ENCODE data around the gene CKMT1B.
"Not testable (repeated sequence)": the region's sequence is repeated elsewhere in the genome, so short reads cannot be mapped to it uniquely, and the experiment has no call there.

Gene CKMT1B

GRCh38 chr15:43593328-43594190, at the start of gene CKMT1B:
TSS of gene CKMT1B (plus strand) at chr15:43594027. CDS start at chr15:43594219, 192 bp downstream.
- DNase-seq, result not testable (repeated sequence)

GRCh38 chr15:43544266-43544665, 49.6 kb upstream of the CKMT1B start:
- no peak for DNase-seq

DNA sequence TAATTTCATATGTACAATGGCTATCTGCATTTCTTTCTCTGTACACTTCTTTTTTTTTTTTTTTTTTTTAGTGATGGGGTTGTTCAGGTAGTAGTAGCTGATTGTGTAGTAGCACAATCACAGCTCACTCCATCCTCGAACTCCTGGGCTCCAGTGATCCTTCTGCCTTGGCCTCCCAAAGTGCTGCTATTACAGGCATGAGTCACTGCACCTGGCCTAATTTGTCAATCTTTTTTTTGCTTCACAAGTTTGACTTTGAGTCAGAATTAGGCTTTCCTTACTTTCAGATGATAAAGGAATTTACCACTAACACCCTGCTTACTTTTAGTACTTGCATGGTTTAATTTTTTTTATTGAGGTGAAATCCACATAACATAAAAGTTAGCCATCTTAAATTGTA, 48.4 kb upstream of the CKMT1B start:
- DNase-seq, result no peak

- DNase-seq, result no peak
These were observed 46.3 kb upstream of the CKMT1B start for GRCh38 chr15:43547539-43547938.

- DNase-seq, result no peak
These were observed 43.1 kb upstream of the CKMT1B start for GRCh38 chr15:43550527-43551363.

GRCh38 chr15:43552256-43552655, 41.6 kb upstream of the CKMT1B start:
- DNase-seq, result no peak

- DNase-seq, result no peak
These were observed 40.8 kb upstream of the CKMT1B start for GRCh38 chr15:43552986-43553385.

DNA sequence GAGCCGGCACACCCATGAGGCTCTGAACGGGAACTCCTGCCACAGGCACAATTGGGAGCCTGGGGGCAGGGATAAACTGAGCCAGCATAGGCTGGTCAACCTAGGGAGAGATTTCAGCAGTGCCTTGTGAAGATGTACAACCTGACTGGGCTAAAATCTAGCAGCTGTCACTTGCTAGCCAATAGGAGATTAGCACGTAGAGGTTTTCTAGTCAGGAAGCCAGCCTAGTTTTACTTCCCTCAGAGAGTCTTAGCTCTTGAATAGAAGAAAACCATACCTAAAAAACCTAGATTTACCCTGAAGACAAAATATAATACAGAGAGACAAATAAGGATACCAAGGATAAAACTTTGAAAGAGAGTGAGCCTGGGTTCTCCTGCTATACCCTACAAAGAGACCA, 31.1 kb upstream of the CKMT1B start:
- DNase-seq, result not testable (repeated sequence)

DNA sequence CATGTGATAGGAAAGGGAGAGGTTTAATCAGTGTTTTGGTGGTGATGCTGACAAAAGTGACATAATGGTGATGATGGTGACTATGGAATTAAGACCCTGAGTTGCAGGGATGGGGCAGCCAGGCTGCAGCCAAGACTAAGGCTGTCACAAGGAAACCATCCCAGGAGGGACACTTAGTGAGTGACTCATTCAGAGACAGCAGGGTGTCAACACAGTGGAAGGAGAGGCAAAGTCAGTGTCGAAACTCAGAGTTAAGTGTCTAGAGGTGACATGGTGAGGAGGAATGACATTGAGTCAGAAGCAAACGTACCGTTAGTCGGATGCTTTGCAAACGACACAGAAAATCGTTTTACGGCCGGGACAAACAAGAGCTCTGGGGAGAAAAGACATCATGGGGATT, 30.0 kb upstream of the CKMT1B start:
- DNase-seq, result not testable (repeated sequence)

GRCh38 chr15:43566615-43567014, 27.2 kb upstream of the CKMT1B start:
- not testable (repeated sequence) for DNase-seq

DNA sequence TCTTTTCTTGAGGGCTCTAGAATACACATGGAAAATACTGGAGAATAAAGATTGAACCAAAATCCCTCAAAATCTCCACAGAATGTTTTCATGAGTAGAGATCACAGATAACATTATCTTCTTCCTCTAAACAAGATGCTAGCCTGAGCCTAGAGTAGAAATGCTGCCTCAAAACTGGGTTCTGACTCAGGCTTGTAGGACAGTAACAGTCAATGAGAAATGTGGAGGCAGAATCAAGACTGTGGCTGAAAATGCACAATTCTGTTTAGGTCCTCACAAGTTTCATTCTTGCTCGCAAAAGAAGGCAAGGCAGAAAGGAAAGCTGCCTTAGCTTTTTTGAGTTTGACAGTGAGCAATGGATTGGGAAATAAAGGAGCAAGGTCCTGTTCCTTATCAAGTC, 19.2 kb upstream of the CKMT1B start:
- not testable (repeated sequence) for DNase-seq

- not testable (repeated sequence) for DNase-seq
These were observed 3.9 kb upstream of the CKMT1B start, which contains the start of gene PPIP5K1 for GRCh38 chr15:43589778-43590466. TSS of gene PPIP5K1 (minus strand) at chr15:43590208. CDS start at chr15:43584504, 5,704 bp downstream.

DNA sequence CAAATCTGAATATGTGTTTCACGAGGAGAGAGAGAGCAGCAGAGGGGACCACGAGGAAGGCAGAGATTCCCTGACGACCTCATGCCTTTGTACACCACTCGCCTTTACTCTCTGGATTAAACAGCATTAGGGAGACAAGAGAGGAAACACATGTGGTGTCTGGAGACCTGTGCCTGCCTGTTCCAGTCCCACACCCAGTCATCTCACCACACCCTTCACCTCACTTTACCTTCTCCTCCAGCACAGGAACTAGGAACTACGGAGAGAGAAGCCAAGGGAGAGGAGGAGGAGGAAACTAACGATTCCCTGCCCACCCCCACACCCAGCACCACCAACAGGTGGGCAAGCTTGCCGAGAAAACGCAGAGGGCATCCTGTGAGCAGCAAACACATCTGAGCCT, 986 bp upstream of the CKMT1B start:
- DNase-seq, result not testable (repeated sequence)

- DNase-seq, result not testable (repeated sequence)
These were observed 5.3 kb downstream of the CKMT1B start for GRCh38 chr15:43599131-43599530.

DNA sequence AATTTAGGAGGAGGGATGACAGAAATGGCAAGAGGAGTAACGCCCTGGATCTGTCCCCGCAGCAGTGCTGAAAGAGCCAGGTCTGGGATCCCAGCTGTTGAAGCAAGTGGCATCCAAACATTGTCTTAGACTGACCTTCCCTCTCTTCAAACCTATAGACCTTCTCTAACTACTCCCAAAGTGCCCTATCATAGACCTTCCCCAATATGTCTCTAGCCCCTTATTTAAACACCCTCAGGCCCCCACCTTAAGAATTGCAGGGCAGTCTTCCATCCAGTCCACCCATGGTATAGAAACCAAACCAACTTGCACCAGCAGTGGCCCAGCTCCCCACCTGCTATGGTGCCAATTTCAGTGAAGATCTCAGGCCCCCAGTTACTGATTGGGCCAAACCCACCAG, 6.4 kb downstream of the CKMT1B start:
- not testable (repeated sequence) for DNase-seq

DNA sequence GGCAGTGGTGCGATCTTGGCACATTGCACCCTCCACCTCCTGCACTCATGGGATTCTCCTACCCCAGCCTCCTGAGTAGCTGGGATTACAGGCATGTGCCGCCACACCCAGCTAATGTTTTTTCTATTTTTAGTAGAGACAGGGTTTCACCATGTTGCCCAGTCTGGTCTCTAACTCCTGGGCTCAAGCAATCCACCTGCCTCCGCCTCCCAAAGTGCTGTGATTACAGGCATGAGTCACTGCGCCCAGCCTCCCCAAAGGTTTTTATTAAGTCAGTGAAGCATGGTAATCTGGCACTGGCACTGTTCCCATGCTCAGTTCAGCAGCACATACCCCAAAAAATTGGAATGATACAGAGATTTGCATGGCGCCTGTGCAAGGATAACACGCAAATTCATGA, 8.4 kb downstream of the CKMT1B start:
- DNase-seq, result not testable (repeated sequence)

DNA sequence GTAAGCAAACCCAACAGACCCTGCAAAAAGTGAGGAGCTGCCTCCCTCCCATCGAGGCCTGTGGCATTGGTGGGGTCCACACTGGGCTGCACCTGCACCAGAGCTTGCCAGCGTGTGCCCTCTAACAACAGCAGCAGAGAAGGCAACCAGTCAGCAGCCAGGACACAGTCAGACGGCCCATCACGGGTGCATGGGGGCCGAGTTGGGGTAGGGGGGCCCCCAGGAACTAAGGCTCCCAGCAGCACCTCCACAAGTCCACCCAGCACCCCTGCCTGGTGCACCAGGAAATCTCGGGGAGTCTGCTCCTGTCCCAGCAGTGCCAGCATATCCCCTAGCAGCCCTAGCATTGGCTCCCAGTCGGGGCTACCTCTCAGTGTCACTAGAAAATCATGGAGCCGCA, 23.9 kb downstream of the CKMT1B start:
- DNase-seq, result not testable (repeated sequence)

GRCh38 chr15:43618700-43619099, 24.9 kb downstream of the CKMT1B start, which contains the start of gene STRC:
TSS of gene STRC (minus strand) at chr15:43618800. CDS start at chr15:43618722, 78 bp downstream.
- DNase-seq, result not testable (repeated sequence)

DNA sequence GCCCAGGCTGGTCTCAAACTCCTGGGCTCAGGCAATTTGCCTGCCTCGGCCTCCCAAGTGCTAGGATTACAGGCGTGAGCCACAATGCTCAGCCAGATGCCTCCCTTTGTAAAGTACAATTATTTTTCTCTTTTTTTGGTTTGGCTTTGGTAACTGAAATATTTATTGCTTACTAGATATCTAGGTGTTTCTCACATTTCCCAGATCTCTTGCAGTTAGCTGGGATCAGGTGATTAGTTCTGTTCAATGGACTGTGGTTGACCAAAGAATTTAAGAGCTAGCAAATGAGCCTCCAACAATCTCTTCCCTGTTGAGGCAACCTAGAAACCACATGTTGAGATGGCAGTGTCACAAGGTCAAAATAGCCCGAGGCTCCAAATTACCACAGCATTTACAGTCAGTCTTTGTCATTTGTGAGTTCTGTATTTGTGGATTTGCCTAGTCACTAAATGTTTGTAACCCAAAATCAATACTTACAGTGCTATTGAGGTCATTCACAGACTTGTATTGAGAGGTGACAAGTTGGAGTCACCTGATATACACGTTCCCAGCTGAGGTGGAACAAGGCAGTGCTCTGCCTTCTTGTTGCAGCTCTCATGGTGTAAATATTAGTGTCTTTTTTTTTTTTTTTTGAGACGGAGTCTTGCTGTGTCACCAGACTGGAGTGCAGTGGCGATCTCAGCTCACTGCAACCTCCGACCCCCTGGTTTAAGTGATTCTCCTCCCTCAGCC, 28.4 kb downstream of the CKMT1B start:
- not testable (repeated sequence) for DNase-seq

DNA sequence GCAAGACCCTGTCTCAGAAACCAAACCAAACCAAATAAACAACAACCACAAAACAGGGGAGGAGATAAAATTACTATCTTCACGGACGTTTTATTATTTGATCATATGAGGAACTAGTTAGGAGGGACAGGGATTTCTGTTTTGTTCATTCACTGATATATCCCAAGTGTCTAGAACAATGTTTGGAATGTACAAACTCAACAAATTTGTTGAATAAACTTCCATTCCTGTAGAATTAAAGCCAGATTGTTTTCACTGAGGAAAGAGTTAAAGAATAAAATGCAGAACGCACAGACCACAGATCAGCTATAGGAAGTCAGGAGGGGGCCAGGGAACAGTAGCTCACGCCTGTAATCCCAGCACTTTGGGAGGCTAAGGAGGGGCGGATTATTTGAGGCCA, 31.3 kb downstream of the CKMT1B start:
- no peak for DNase-seq

DNA sequence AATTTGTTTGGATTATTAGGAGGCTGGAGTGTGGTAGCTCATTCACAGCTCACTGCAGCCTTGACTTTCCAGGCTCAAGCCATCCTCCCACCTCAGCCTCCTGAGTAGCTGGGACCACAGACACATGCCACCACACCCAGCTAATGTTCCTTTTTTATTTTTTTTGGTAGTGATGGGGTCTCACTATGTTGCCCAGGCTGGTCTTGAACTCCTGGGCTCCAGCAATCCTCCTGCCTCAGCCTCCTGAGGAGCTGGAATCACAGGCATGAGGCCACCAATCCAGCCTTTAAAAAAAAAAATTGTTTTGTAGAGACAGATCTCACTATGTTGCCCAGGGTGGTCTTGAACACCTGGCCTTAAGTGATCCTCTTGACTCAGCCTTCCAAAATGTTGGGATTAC, 33.1 kb downstream of the CKMT1B start:
- DNase-seq, result not testable (repeated sequence)
